HL-60 (cell line): ENCODE results near the gene NMS.

Experiments used
- DNase-seq, 2 experiments: peaks; one replicate each; pipeline ENCODE4 v3.0.0-alpha.2; 2010 to 2020; ENCODE audit warnings: low read depth in 1 of 2, low spot score in 1 of 2
- H3K27ac ChIP-seq: fragments of 250-450 bp; sonication (Bioruptor Pico); replicated peaks from 2 replicates; pipeline ENCODE4 v1.5.1; 2020; ENCODE audit warnings: mild to moderate bottlenecking, moderate library complexity
- H3K27me3 ChIP-seq: fragments of 250-450 bp; sonication (Bioruptor Pico); 2 replicates; pipeline ENCODE4 v1.5.1; 2021; ENCODE audit warnings: mild to moderate bottlenecking, moderate library complexity; ENCODE audit not compliant: insufficient read depth, poor library complexity, severe bottlenecking
- H3K4me3 ChIP-seq: replicated peaks from 2 replicates; pipeline ENCODE4 v1.5.1; 2011; ENCODE audit warnings: mild to moderate bottlenecking, control low read depth, low read length; ENCODE audit not compliant: insufficient read depth
- GABPA ChIP-seq: IDR thresholded peaks from 2 replicates; pipeline ENCODE4 v1.6.1; 2012; ENCODE audit warnings: low read depth
- POLR2AphosphoS5 ChIP-seq: IDR thresholded peaks from 2 replicates; pipeline ENCODE4 v1.6.1; 2012; ENCODE audit warnings: low read depth
- SPI1 ChIP-seq: IDR thresholded peaks from 2 replicates; pipeline ENCODE4 v1.6.1; 2012; ENCODE audit warnings: low read depth, mild to moderate bottlenecking, borderline replicate concordance
- TF ChIP-seq, protein P1 (sequence below): IDR thresholded peaks from 2 replicates; pipeline ENCODE4 v1.6.1; 2012; ENCODE audit warnings: low read depth; ENCODE audit not compliant: insufficient replicate concordance
- TF ChIP-seq, protein P2 (sequence below): IDR thresholded peaks from one replicate; pipeline ENCODE4 v1.5.1; 2011; ENCODE audit warnings: low read length, control low read depth, inconsistent platforms; ENCODE audit not compliant: insufficient read depth

The NMS gene

DNA sequence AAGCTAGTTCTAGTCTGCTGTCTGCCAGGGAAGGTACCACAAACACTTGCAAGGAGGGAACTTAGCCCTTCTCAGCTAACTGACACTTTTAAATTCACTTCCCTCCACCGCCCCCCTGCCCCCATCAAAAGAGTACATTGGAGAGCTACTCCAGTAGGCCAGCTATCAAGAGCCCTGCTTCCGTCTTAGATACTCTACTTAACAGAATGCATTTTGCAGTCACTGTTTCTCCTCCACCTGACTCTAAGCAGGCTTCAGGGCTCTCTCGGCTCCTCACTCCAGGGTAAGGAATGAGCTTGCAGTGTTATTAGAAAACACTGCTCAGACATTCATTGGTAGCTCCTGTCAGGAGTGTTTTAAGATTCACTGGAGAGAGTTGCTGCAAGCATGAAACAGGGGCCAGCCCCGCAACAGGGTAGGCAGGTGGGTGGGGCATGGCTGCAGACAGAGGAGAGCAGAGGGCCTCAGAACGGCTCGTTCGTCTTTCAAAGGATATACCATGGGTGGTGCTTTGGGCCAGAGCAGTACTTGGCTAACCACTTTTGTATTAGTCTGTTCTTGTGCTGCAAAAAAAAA is 57.2 kb downstream of the NMS start:
- Histone ChIP-seq H3K4me3 (no peak overlapping the region), H3K27ac (no peak overlapping the region), H3K27me3 (no peaks in the 10 kb centered on the region)
- TF ChIP-seq POLR2AphosphoS5, result no peak
- no peak for TF ChIP-seq SPI1
- TF ChIP-seq, protein P1, sequence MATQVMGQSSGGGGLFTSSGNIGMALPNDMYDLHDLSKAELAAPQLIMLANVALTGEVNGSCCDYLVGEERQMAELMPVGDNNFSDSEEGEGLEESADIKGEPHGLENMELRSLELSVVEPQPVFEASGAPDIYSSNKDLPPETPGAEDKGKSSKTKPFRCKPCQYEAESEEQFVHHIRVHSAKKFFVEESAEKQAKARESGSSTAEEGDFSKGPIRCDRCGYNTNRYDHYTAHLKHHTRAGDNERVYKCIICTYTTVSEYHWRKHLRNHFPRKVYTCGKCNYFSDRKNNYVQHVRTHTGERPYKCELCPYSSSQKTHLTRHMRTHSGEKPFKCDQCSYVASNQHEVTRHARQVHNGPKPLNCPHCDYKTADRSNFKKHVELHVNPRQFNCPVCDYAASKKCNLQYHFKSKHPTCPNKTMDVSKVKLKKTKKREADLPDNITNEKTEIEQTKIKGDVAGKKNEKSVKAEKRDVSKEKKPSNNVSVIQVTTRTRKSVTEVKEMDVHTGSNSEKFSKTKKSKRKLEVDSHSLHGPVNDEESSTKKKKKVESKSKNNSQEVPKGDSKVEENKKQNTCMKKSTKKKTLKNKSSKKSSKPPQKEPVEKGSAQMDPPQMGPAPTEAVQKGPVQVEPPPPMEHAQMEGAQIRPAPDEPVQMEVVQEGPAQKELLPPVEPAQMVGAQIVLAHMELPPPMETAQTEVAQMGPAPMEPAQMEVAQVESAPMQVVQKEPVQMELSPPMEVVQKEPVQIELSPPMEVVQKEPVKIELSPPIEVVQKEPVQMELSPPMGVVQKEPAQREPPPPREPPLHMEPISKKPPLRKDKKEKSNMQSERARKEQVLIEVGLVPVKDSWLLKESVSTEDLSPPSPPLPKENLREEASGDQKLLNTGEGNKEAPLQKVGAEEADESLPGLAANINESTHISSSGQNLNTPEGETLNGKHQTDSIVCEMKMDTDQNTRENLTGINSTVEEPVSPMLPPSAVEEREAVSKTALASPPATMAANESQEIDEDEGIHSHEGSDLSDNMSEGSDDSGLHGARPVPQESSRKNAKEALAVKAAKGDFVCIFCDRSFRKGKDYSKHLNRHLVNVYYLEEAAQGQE, result peak; percentile 78
- TF ChIP-seq, protein P2, sequence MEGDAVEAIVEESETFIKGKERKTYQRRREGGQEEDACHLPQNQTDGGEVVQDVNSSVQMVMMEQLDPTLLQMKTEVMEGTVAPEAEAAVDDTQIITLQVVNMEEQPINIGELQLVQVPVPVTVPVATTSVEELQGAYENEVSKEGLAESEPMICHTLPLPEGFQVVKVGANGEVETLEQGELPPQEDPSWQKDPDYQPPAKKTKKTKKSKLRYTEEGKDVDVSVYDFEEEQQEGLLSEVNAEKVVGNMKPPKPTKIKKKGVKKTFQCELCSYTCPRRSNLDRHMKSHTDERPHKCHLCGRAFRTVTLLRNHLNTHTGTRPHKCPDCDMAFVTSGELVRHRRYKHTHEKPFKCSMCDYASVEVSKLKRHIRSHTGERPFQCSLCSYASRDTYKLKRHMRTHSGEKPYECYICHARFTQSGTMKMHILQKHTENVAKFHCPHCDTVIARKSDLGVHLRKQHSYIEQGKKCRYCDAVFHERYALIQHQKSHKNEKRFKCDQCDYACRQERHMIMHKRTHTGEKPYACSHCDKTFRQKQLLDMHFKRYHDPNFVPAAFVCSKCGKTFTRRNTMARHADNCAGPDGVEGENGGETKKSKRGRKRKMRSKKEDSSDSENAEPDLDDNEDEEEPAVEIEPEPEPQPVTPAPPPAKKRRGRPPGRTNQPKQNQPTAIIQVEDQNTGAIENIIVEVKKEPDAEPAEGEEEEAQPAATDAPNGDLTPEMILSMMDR, result no peak
- TF ChIP-seq GABPA, result no peak
- DNase-seq, result no peak

DNA sequence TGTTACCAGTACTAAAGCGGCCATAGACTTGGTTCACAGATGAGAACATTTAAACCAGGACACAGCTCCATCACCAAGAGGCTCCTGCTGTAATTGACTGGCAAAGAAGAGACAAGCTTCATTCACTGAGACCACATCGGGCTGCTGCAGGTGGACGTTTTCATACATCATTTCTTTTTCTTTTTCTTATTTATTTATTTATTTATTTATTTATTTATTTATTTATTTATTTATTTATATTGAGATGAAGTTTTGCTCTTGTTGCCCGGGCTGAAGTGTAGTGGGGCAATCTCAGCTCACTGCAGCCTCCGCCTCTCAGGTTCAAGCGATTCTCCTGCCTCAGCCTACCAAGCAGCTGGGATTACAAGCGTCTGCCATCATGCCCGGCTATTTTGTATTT is 58.9 kb downstream of the NMS start:
- TF ChIP-seq, protein P2, result no peak
- TF ChIP-seq POLR2AphosphoS5, result no peak
- TF ChIP-seq, protein P1, result no peak
- no peak for TF ChIP-seq SPI1
- no peak for TF ChIP-seq GABPA
- Histone ChIP-seq H3K4me3 (no peak overlapping the region), H3K27ac (no peak overlapping the region), H3K27me3 (no peaks in the 10 kb centered on the region)
- DNase-seq, result no peak

DNA sequence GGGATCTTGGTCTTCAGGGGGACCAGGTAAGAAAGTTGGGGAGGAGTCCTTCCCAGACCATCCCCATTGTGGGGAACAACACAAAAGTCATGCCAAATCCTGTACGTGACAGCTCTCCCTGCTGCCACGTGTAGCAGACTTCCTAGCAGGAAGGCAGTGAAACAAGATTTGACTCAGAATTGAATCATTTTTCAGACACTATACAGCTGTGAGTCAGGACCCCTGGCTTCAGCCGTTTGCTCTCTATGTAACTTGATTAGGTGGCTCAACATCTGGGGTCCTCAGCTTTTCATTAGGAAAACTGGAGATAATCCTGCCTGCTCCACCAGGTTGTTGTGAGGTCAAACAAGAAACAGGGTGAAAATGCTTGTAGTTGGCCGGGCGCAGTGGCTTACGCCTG is 59.6 kb downstream of the NMS start:
- Histone ChIP-seq H3K27ac (no peak overlapping the region), H3K27me3 (no peaks in the 10 kb centered on the region), H3K4me3 (no peak overlapping the region)
- no peak for DNase-seq
- TF ChIP-seq GABPA, result no peak
- TF ChIP-seq, protein P2, result no peak
- no peak for TF ChIP-seq SPI1
- TF ChIP-seq, protein P1, result no peak
- no peak for TF ChIP-seq POLR2AphosphoS5
